Spinal cord (tissue), 10 donors: ENCODE results near the gene XIRP1. TPM values are rescaled to one million over a fixed set of nuclear protein-coding genes. Genes with fewer than 3 reads are reported as not detected.
A peak's percentile ranks its signal among the peaks of the same experiment; 100 is the strongest.

Source experiments
- DNase-seq, 6 donors: peaks; one replicate each; pipeline versions ENCODE4 v3.0.0 to v3.0.0-alpha.2; 2013 to 2015; ENCODE audit warnings: low spot score in 6 of 6, low read depth in 4 of 6
- H3K27ac ChIP-seq: one replicate; pipeline ENCODE4 v1.5.1; 2013; ENCODE audit warnings: low read depth, low read length, control low read depth
- H3K27me3 ChIP-seq: one replicate; pipeline ENCODE4 v1.6.1; 2013; ENCODE audit warnings: low read length; ENCODE audit not compliant: control insufficient read depth, insufficient read depth
- H3K36me3 ChIP-seq: one replicate; pipeline ENCODE4 v1.6.1; 2013; ENCODE audit warnings: low read length; ENCODE audit not compliant: control insufficient read depth, insufficient read depth
- H3K4me1 ChIP-seq: one replicate; pipeline ENCODE4 v1.6.1; 2013; ENCODE audit warnings: low read length; ENCODE audit not compliant: control insufficient read depth, insufficient read depth
- H3K4me3 ChIP-seq: one replicate; pipeline ENCODE4 v1.5.1; 2013; ENCODE audit warnings: low read depth, low read length, control low read depth
- H3K9me3 ChIP-seq: one replicate; pipeline ENCODE4 v1.6.1; 2013; ENCODE audit warnings: low read length; ENCODE audit not compliant: control insufficient read depth, insufficient read depth
- WGBS: methylation state at CpG from one replicate; pipeline ENCODE4 v1.1.5; 2013; ENCODE audit warnings: missing lambda C conversion rate; ENCODE audit not compliant: insufficient coverage; 5-methylcytosine and 5-hydroxymethylcytosine counted together
- polyA plus RNA-seq, 2 donors: library from polyadenylated mRNA; unstranded; fragments of 120-200 nt; gene quantifications; one replicate each; pipeline ENCODE4 v1.2.1, GENCODE V29; 2013; ENCODE audit not compliant: insufficient read length in 2 of 2
- total RNA-seq, 2 donors: library from RNA; depleted of rRNA in 1 of 2; stranded (reverse); fragments of 120-200 nt in 1 of 2; fragments of >200 nt in 1 of 2; gene quantifications; one replicate each; pipeline versions ENCODE4 v1.2.3 to v1.2.4, GENCODE V29; 2013 to 2014
- donor health status: healthy.

Gene XIRP1
- total and polyA plus RNA-seq, 4 donors = 0.20 to 1.6 (median 0.89) TPM

DNA sequence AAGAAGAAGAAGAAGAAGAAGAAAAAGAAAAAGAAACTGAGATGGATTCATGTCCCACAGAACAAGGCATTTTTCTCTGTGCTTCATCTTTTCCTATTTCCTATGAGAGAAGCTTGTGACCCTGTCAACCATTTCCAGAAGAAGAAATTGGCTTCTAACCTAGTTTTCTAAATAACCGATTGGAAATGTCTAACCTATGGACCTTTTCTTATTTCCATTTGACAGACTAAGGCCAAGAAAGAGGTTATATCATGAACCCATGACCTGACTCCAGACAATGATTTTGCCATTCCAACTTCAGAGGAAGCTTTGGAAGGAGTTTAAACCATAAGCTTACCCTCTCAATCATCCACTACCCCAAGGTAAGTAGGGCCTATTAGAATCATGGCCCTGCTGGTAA, 22.7 kb downstream of the XIRP1 start:
- no CpG with 5 or more reads among the region's 1 CpG for WGBS
- no peak overlapping the region for H3K4me3 ChIP-seq
- no peaks in the 10 kb centered on the region for H3K36me3 ChIP-seq
- no peak overlapping the region for H3K27ac ChIP-seq
- no peak for DNase-seq
- H3K9me3 ChIP-seq = no peaks in the 10 kb centered on the region
- H3K4me1 ChIP-seq = peaks cover 12% of the 10 kb centered on the region
- no peaks in the 10 kb centered on the region for H3K27me3 ChIP-seq

DNA sequence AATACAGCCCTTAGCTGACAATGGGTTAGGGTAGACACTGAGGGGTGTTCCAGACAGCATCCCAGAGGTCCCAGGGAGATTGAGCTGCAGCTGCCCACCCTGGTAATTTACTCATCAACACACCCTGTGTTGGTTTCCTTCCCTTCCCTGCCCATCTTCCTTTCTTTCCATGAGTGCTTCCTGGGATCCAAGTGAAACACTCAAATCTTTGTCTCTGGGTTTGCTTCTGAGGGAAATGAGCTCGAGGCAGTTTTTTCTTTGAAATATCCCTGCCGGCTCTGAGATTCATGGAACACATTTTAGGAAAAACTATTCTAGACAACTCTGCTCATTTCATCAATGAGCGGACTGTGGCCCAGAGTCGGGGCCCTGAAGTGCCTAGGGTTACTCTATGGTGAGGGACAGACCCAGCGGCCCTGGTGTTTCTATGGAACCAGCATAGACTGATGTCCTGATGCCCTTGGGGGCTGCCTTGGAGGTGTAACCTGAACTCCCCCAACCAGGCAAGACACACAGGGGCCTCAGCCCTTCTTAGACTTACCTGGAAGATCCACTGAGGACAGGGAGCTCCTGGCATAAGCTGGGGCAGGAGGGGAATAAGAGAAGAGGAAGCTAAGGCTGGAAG, 24.1 kb downstream of the XIRP1 start:
- Histone ChIP-seq H3K4me1 (peaks cover 12% of the 10 kb centered on the region), H3K4me3 (no peak overlapping the region), H3K27me3 (no peaks in the 10 kb centered on the region), H3K27ac (no peak overlapping the region), H3K9me3 (no peaks in the 10 kb centered on the region), H3K36me3 (no peaks in the 10 kb centered on the region)
- WGBS = 100% methylated on average over 1 of the region's 5 CpGs
- DNase-seq = no peak

DNA sequence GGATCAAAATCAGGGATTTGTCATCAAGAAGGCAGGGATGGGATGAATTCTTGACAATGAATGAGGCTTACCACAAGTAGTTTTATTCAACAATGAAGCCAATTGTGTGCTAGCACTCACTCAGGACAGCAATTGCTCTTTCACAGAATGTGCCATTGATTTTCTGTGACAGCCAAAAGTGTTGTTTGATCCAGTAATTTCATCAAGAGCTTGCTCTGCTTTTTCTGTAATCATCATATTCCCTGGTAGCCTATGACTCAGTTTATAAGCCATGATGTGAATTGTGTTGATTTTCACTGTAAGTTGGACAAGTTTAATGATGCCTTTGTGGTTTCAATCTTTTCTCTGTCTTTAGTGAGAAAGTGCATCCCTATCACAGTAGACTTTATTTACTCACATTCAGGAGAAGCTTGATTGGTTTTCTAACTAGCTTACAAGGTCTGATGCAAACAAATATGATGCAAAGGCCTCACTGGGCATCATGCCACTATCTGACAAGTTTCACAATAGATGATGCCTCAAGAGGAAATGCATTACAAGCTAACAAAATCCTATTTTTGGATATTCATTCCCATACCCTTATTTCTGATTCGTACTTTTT, 25.4 kb downstream of the XIRP1 start:
- Histone ChIP-seq H3K9me3 (no peaks in the 10 kb centered on the region), H3K4me1 (peaks cover 12% of the 10 kb centered on the region), H3K27ac (no peak overlapping the region), H3K4me3 (no peak overlapping the region), H3K27me3 (no peaks in the 10 kb centered on the region), H3K36me3 (no peaks in the 10 kb centered on the region)
- WGBS = no CpG with 5 or more reads among the region's 1 CpG
- DNase-seq = peak in 1 of 6 donors; percentile 19

DNA sequence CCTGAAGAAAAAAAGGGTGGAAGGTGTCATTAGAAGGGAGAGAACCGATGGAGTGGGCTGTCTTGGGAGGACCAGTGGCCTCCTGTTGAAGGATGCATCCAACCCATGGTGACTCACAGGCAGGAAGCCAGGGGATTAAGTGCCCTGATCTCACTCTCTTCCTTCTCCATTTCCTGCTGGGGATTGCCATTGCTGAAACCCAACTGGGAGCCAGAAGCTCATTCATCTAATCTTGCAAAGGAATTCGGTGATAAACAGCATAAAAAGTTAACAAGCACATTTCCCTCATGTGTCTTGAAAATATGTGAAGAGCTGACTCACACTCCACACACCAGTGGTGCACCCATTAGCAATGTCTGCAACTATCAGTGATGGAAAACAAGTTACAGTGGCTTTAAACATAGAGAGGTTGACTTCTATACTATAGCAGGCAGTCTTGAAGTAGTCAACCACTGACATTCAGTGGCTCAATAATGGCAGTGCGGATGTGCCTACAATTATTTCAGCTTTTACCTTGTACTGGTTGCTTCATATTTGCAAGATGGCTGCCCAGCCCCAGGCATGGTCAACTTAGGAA, 26.2 kb downstream of the XIRP1 start:
- H3K36me3 ChIP-seq = no peaks in the 10 kb centered on the region
- WGBS = 83% methylated on average over 2 of the region's 3 CpGs
- H3K4me1 ChIP-seq = peaks cover 12% of the 10 kb centered on the region
- no peak for DNase-seq
- no peaks in the 10 kb centered on the region for H3K9me3 ChIP-seq
- no peaks in the 10 kb centered on the region for H3K27me3 ChIP-seq
- H3K4me3 ChIP-seq = no peak overlapping the region
- peak overlapping the region; percentile 26 for H3K27ac ChIP-seq

DNA sequence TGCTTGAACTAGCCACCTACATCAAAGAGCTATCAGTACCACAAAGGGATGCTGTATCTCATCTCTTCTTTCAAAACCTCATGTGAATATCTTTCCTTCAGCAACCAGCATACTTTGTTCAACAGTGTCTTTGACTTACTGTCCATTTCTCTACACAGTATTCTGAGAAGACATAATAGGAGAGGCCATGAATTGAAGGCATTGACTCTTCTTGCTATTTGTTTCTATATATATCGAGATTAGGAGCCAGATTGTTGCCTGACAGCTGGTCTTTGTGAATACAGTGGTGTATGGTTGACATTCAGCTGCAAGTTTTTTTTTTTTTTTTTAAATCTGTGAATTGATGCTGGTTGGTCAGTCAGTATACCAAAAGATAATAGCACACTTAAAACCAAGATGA, 26.9 kb downstream of the XIRP1 start:
- no peak overlapping the region for H3K27ac ChIP-seq
- H3K4me1 ChIP-seq = peaks cover 12% of the 10 kb centered on the region
- no peaks in the 10 kb centered on the region for H3K36me3 ChIP-seq
- no peak overlapping the region for H3K4me3 ChIP-seq
- peak in 1 of 6 donors; percentile 54 for DNase-seq
- H3K9me3 ChIP-seq = no peaks in the 10 kb centered on the region
- no CpG with 5 or more reads among the region's 1 CpG for WGBS
- H3K27me3 ChIP-seq = no peaks in the 10 kb centered on the region

DNA sequence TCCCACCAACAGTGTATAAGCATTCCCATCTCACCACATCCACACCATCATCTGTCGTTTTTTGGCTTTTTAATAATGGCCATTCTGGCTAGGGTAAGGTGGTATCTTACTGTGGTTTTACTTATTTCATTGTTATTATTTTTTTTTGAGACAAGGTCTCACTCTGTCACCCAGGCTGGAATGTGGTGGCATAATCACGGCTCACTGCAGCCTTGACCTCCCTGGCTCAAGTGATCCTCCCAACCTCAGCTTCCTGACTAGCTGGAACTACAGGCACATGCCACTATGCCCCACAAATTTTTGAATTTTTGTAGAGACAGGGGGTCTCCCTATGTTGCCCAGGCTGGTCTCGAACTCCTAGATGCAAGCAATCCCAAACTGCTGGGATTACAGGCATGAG, 28.0 kb downstream of the XIRP1 start:
- no CpG with 5 or more reads among the region's 3 CpGs for WGBS
- Histone ChIP-seq H3K36me3 (no peaks in the 10 kb centered on the region), H3K4me1 (peaks cover 12% of the 10 kb centered on the region), H3K4me3 (no peak overlapping the region), H3K27ac (no peak overlapping the region), H3K27me3 (no peaks in the 10 kb centered on the region), H3K9me3 (no peaks in the 10 kb centered on the region)
- no peak for DNase-seq

DNA sequence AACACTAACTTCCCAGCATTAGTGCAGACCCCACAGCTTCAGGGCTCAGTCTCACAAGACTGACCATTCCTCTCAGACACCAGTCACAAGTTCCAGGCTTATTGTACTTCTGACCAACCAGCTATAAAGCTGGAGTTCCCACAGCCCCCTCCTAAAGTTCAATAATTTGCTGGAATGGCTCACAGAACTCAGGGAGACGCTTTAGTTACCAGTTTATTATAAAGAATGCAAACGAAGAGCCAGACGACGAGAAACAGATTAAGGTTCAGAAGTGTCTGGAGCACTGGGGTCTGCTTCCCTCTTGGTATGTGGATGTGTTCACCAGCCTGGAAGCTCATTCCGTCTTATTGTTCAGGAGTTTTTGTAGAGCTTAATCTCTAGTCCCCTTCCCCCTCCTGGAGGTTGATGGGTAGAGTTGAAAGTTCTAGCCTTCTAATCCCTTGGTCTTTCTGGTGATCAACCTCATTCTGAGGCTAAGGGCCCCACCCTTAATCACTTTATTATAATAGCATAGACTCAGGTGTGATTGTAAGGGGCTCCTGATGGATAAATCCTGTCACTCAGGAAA, 34.2 kb downstream of the XIRP1 start:
- H3K27ac ChIP-seq = no peak overlapping the region
- DNase-seq = no peak
- WGBS = 44% methylated on average over 3 of the region's 5 CpGs
- no peak overlapping the region for H3K4me3 ChIP-seq
- H3K9me3 ChIP-seq = no peaks in the 10 kb centered on the region
- no peaks in the 10 kb centered on the region for H3K27me3 ChIP-seq
- no peaks in the 10 kb centered on the region for H3K36me3 ChIP-seq
- H3K4me1 ChIP-seq = peaks cover 10% of the 10 kb centered on the region

DNA sequence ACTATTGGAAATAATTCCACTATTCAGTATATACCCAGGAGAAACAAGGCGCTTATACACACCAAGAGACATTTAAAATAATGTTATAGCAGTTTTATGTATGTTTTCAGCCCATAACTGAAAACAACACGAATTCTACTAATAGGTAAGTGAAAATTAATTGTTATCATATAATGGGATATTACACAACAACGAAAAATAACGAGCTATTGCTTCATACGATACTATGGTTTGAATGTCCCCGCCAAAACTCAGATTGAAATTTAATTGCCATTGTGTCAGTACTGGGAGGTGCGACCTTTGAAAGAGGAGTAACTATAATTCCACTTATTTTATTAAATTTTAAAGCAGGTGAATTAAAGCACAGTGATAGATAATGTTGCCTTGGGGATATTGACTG, 35.0 kb downstream of the XIRP1 start:
- Histone ChIP-seq H3K9me3 (no peaks in the 10 kb centered on the region), H3K27ac (no peak overlapping the region), H3K36me3 (no peaks in the 10 kb centered on the region), H3K4me3 (no peak overlapping the region), H3K27me3 (no peaks in the 10 kb centered on the region), H3K4me1 (peaks cover 15% of the 10 kb centered on the region)
- WGBS = no CpG with 5 or more reads among the region's 7 CpGs
- no peak for DNase-seq

DNA sequence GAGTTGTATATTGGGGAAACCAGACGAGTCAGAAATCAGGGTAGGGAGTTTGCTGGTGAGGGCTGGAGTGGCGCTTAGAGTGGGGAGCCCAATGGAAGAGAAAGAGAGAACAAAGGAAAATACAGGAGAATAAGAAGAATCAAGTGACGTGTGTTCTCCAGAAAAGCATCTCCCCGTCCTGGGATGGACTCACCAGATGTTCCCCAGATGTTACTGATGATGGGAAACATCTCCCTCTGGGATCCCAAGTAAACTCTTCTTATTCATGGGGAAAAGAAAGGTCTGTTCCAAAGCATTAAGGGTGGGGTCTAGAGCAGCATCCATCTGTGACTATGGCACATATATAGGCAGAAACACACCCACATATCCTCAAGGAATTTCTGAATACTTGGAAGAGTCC, 36.0 kb downstream of the XIRP1 start:
- peaks cover 25% of the 10 kb centered on the region for H3K4me1 ChIP-seq
- H3K36me3 ChIP-seq = peaks cover 2% of the 10 kb centered on the region
- H3K9me3 ChIP-seq = no peaks in the 10 kb centered on the region
- no peak overlapping the region for H3K4me3 ChIP-seq
- no peaks in the 10 kb centered on the region for H3K27me3 ChIP-seq
- DNase-seq = peak in 1 of 6 donors; percentile 10
- no peak overlapping the region for H3K27ac ChIP-seq
- 64% methylated on average over 3 of the region's 4 CpGs for WGBS
